HepG2 (cell line): ENCODE measurements around the gene CLP1. TPM values are rescaled to one million over a fixed set of nuclear protein-coding genes. Genes with fewer than 3 reads are reported as not detected.
"Not testable (repeated sequence)": the region's sequence is repeated elsewhere in the genome, so short reads cannot be mapped to it uniquely, and the experiment has no call there.

Experiments used
- ATAC-seq: fragments of 200-7000 bp; cut with Tn5 transposase; 3 replicates; pipeline ENCODE4 v1.9.1; 2020; ENCODE audit warnings: mild to moderate bottlenecking, moderate library complexity
- BruUV-seq: library from RNA; stranded (reverse); fragments of 400-500 nt; replicated peaks from 2 replicates; lab custom pipeline; 2021; lab: Mats Ljungman, UMichigan
- CTCF ChIA-PET: fragments of 300-600 bp; formaldehyde crosslinking; extraction: SDS; loops from one replicate; lab custom pipeline; 2021; ENCODE audit warnings: low total read pairs, inconsistent platforms, low intra/inter-chr PET ratio; lab: Yijun Ruan, JAX
- POLR2A ChIA-PET: fragments of 350-600 bp; sonication (Branson Sonifier 250); formaldehyde crosslinking; loops from one replicate; lab custom pipeline; 2020; ENCODE audit warnings: antibody characterized with exemption, inconsistent platforms; lab: Yijun Ruan, JAX
- DNase-seq: peaks from one replicate; pipeline ENCODE4 v3.0.0-alpha.2; 2015; ENCODE audit warnings: low spot score
- FAIRE-seq: peaks from 3 replicates; lab custom pipeline; 2011; peaks lifted over from hg19 to GRCh38; lab: Jason Lieb, UNC
- H2AFZ ChIP-seq: one replicate; pipeline ENCODE4 v1.6.1; 2011; ENCODE audit warnings: low read length, inconsistent platforms
- H3K27ac ChIP-seq: fragments of 300-600 bp; 3 replicates; pipeline ENCODE4 v1.8.0; 2011; ENCODE audit warnings: mixed run types, mild to moderate bottlenecking, mixed read lengths, low read length, inconsistent platforms; ENCODE audit not compliant: insufficient read depth; ENCODE audit errors: extremely low read length
- H3K27me3 ChIP-seq, 2 experiments: fragments of 200-600 bp in 1 of 2; 2 replicates in 1 of 2; 3 replicates in 1 of 2; pipeline versions ENCODE4 v1.6.0 to v1.8.0; 2011; ENCODE audit warnings: low read length in 2 of 2, mild to moderate bottlenecking in 2 of 2, moderate library complexity in 2 of 2, inconsistent platforms in 1 of 2; ENCODE audit not compliant: insufficient read depth in 2 of 2, control insufficient read depth in 1 of 2
- H3K36me3 ChIP-seq, 2 experiments: fragments of 200-600 bp in 1 of 2; replicated peaks in 1 of 2; 2 replicates in 1 of 2; 3 replicates in 1 of 2; pipeline versions ENCODE4 v1.5.1 to v1.8.0; 2011; ENCODE audit warnings: low read length in 2 of 2, inconsistent platforms in 1 of 2; ENCODE audit not compliant: insufficient read depth in 2 of 2, control insufficient read depth in 1 of 2
- H3K4me1 ChIP-seq: 2 replicates; pipeline ENCODE4 v1.5.1; 2012; ENCODE audit warnings: low read length, inconsistent platforms; ENCODE audit not compliant: insufficient read depth
- H3K4me2 ChIP-seq: 2 replicates; pipeline ENCODE4 v1.6.0; 2011; ENCODE audit warnings: low read depth, low read length, inconsistent platforms
- H3K4me3 ChIP-seq, 3 experiments: fragments of 200-600 bp in 1 of 3; sonication (generic), shearing (Covaris generic) in 1 of 3; replicated peaks in 1 of 3; 2 replicates each; pipeline ENCODE4 v1.5.1; 2011 to 2016; ENCODE audit warnings: low read length in 3 of 3, inconsistent platforms in 2 of 3, low read depth in 2 of 3, mild to moderate bottlenecking in 2 of 3, control low read depth in 1 of 3, mixed read lengths in 1 of 3; ENCODE audit not compliant: insufficient read depth in 1 of 3
- H3K79me2 ChIP-seq: one replicate; pipeline ENCODE4 v1.6.1; 2011; ENCODE audit warnings: low read length, inconsistent platforms; ENCODE audit not compliant: insufficient read depth
- H3K9ac ChIP-seq: 2 replicates; pipeline ENCODE4 v1.6.0; 2011; ENCODE audit warnings: mild to moderate bottlenecking, low read depth, low read length, inconsistent platforms; ENCODE audit not compliant: insufficient read depth
- H3K9me3 ChIP-seq: 2 replicates; pipeline ENCODE4 v1.5.1; 2012; ENCODE audit warnings: mild to moderate bottlenecking, low read length
- H4K20me1 ChIP-seq: 2 replicates; pipeline ENCODE4 v1.6.0; 2011; ENCODE audit warnings: inconsistent platforms, mild to moderate bottlenecking, low read length, moderate library complexity; ENCODE audit not compliant: insufficient read depth
- HHEX ChIP-seq: IDR thresholded peaks from 2 replicates; pipeline ENCODE4 v1.6.1; 2016; ENCODE audit warnings: control low read depth
- MIER2 ChIP-seq: IDR thresholded peaks from 2 replicates; pipeline ENCODE4 v1.6.1; 2016; ENCODE audit warnings: missing biosample characterization, missing genetic modification reagents
- RBM39 ChIP-seq: fragments of 200-400 bp; formaldehyde crosslinking; IDR thresholded peaks from one replicate; pipeline ENCODE4 v1.6.1; 2018; ENCODE audit warnings: antibody characterized with exemption, mild to moderate bottlenecking, low read depth, low read length; ENCODE audit not compliant: poor library complexity, severe bottlenecking
- STAG1 ChIP-seq: sonication (generic); formaldehyde crosslinking; IDR thresholded peaks from 2 replicates; pipeline ENCODE4 v1.4.0; 2020; ENCODE audit warnings: missing genetic modification reagents
- ZNF326 ChIP-seq: sonication (generic); formaldehyde crosslinking; IDR thresholded peaks from 2 replicates; pipeline ENCODE4 v1.4.0; 2020; ENCODE audit warnings: missing genetic modification reagents, borderline replicate concordance
- ZNF619 ChIP-seq: sonication (generic); formaldehyde crosslinking; IDR thresholded peaks from 2 replicates; pipeline ENCODE4 v1.4.0; 2020; ENCODE audit warnings: mild to moderate bottlenecking, missing genetic modification reagents
- ZNF790 ChIP-seq: sonication (generic); formaldehyde crosslinking; IDR thresholded peaks from 2 replicates; pipeline ENCODE4 v1.8.0; 2022; ENCODE audit warnings: missing genetic modification reagents, mild to moderate bottlenecking, borderline replicate concordance
- WGBS: methylation state at CpG from one replicate; pipeline ENCODE4 v1.1.6; 2017; ENCODE audit warnings: low lambda C conversion rate; 5-methylcytosine and 5-hydroxymethylcytosine counted together
- in situ Hi-C: cut with HindIII; loops from 2 replicates; pipeline ENCODE4 v1.10.0; 2017; ENCODE audit warnings: low pct_unique_long_range_greater_than_20kb; ENCODE audit not compliant: extremely low pct_ligation_motif_present
- intact Hi-C: fragments of 100-400 bp; cut with micrococcal nuclease; formaldehyde crosslinking; loops from one replicate; pipeline ENCODE4 v1.10.0; 2022; ENCODE audit not compliant: unreplicated experiment
- polyA plus RNA-seq, 8 experiments: library from polyadenylated mRNA; depleted of rRNA in 3 of 8; stranded (reverse) in 7 of 8; unstranded in 1 of 8; fragments of >200 nt; fragmentation: Illumina TruSeq in 4 of 8; extraction: Trizol in 4 of 8; gene quantifications; 2 replicates each; pipeline versions ENCODE4 v1.2.1 to v1.2.3, GENCODE V29; 2011 to 2016; ENCODE audit warnings: low read depth in 4 of 8, missing spikeins in 1 of 8, mixed read lengths in 1 of 8; ENCODE audit not compliant: insufficient read depth in 1 of 8
- total RNA-seq, 5 experiments: library from RNA; depleted of rRNA; stranded (reverse); fragments of >200 nt; fragmentation: Illumina TruSeq; extraction: Trizol; gene quantifications; 2 replicates each; pipeline ENCODE4 v1.2.3, GENCODE V29; 2016; ENCODE audit warnings: low read depth in 1 of 5
- TF ChIP-seq, protein P1 (sequence below): IDR thresholded peaks from 2 replicates; pipeline ENCODE4 v1.6.1; 2016; ENCODE audit warnings: low read depth, borderline replicate concordance

Gene CLP1
- total and polyA plus RNA-seq, 2 of the 13 experiments (the other 11 are each of a cell fraction or from before 2014, with no cell fraction given) = 14.6 to 24.8 TPM

DNA sequence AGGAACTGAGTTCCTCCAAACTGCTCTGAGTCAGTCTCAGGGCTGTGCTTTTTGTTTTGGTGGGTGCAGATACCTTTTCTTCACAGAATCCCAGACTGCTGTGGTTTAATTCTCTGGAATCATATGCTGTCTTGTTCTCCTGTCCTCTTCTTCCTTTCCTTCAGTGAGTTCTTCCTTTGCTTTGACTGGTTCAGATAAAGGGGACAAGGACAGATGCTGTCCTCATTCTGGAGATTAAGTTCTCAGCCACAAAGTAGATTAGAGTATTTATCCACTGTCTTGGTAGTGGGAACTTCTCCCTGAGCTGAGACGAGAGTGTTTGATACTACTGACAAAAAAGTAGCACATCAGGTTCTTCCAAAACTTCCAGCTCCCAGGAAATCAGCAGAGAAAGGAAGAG lies 23.6 kb downstream of the CLP1 start (continued):
- TF ChIP-seq ZNF326 (CRISPR knock-in tag) = no peak
- no peak for TF ChIP-seq RBM39
- TF ChIP-seq MIER2 (CRISPR knock-in tag) = no peak
- TF ChIP-seq STAG1 = no peak
- TF ChIP-seq ZNF790 (CRISPR knock-in tag) = no peak
- TF ChIP-seq HHEX (CRISPR knock-in tag) = no peak
- no peak for TF ChIP-seq ZNF619
- TF ChIP-seq, protein P1, sequence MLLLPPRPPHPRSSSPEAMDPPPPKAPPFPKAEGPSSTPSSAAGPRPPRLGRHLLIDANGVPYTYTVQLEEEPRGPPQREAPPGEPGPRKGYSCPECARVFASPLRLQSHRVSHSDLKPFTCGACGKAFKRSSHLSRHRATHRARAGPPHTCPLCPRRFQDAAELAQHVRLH (CRISPR knock-in tag) = no peak

DNA sequence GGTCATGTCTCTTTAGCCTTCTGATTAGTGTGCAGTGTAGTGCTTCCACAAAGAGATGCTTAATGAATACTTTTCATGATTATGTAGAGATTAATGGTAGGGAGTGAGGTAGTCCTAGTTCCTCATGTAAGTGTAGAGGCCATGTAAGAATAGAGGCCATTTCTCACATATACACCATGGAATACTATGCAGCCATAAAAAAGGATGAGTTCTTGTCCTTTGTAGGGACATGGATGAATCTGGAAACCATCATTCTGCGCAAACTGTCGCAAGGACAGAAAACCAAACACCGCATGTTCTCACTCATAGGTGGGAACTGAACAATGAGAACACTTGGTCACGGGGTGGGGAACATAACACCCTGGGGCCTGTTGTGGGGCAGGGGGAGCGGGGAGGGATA lies 32.9 kb downstream of the CLP1 start:
- H3K9ac ChIP-seq, ATAC-seq, DNase-seq, H4K20me1 ChIP-seq, H3K4me1 ChIP-seq, intact Hi-C loops, H3K27me3 ChIP-seq, H3K27ac ChIP-seq, in situ Hi-C loops, FAIRE-seq, H3K79me2 ChIP-seq, H3K4me2 ChIP-seq, POLR2A ChIA-PET, H2AFZ ChIP-seq, H3K4me3 ChIP-seq, CTCF ChIA-PET, H3K9me3 ChIP-seq: not testable (repeated sequence)
- BruUV-seq = TSS peak; percentile 31
- H3K36me3 ChIP-seq = peaks cover 25 to 72% of the 10 kb centered on the region in 2 experiments
- 100% methylated on average over 5 of the region's 5 CpGs for WGBS
